Fibroblast of skin of right biceps (primary cell): ENCODE results near the gene KCNIP4.

Experiments used
- DNase-seq: peaks from one replicate; pipeline ENCODE4 v3.0.0-alpha.2; 2013

KCNIP4 gene

DNA sequence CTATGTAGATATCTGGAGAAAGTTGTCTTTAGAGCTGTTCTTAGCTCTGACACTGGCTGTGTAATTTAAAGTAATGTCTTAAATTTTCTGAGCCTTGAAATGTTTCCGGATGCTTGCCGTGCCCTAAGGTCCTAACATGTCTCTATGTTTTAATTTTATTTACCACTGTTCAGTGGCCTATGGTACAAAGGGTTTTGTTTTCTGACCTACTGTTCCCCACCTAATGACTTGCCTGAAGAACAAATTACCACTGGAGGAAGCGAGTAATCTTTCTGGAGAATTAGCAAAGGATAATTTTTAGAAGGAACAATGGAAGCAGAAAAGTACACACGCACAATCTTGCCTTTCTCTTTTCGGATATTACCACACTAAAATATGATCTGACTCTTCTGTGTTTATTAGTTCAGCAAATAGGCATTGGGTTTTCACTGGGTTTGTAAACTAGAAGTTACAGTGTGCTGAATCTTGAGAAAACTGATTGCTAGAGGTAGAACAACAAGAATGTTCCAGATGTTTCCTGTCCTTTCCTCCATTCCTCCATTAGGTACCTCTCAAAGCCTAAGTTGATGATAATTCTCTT is 812.4 kb downstream of the KCNIP4 start:
- no peak for DNase-seq

DNA sequence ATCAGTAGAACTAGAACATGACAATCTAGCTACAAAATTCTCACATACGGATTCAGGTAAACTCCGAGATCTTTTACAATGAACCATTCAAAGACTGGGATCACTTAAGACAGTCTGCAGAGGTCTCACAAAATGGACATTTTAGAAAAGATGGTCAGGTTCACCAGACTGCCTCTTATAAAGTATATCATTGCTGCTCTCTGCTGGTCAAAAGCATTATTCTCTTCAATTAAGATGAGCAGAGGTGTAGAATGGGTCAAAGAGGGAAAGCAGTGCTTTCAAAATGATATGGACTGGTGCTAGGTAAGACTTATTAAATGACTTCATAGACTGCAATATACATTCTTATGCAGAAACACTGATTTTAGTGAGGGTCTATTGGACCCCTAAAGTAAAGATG is 813.6 kb downstream of the KCNIP4 start:
- DNase-seq, result no peak

DNA sequence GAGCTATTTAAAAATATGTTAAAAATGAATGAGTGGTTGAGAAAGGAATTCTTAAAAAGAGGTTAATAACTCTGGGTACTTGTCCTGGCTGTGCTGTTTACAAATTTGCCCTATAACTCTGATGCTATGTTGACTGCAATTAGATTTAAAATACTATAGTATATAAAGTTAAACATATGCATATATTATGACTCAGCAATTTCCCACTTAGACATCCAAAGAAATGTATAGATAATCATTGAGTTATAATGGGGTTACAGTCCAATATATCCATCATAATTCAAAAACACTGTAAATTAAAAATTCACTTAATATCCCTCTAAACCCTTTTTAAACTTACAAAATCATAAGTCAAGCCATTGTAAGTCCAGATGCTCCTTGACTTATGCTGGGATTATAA is 818.0 kb downstream of the KCNIP4 start:
- DNase-seq, result no peak

DNA sequence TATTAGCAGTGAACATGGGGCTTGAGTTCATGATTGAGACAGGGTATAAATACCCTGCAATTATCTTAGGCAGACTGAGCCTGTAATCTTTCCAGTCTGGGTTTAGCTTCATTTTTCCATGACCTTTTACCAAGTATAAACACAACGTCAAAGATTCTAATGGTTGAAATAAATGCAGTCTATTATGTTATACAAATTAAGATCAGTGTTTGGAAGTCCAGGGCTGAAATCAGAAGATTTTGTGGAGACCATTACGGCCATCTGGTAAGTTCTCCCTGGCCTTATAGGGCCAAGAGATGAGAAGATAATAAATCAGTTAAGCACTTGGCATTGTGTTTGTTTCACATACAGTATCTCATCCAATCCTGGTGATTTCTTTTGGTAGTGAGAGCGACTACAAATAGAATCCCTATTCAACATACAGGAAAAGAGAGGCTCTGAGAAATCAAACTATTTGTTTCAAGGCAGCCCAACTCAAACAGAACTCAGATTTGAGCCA is 822.5 kb downstream of the KCNIP4 start:
- no peak for DNase-seq

DNA sequence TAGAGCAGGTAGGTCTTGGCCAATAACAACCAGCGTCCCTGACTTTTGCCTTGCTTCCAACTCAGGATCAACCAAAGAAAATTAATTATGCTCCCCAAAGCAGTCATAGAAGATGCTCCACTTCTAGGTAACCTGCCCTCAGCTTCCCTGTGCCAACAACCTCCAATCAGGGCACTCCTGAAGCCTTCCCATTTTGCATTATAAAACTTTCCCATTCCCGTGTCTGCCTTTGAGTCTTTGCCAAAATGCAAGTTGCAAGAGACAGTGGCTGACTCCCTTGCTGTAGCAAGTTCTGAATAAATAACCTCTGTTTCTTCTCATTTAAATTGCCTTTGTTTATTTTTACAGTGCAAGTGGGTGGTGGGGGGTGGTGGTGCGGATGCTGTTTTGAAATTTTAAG is 830.3 kb downstream of the KCNIP4 start:
- no peak for DNase-seq

DNA sequence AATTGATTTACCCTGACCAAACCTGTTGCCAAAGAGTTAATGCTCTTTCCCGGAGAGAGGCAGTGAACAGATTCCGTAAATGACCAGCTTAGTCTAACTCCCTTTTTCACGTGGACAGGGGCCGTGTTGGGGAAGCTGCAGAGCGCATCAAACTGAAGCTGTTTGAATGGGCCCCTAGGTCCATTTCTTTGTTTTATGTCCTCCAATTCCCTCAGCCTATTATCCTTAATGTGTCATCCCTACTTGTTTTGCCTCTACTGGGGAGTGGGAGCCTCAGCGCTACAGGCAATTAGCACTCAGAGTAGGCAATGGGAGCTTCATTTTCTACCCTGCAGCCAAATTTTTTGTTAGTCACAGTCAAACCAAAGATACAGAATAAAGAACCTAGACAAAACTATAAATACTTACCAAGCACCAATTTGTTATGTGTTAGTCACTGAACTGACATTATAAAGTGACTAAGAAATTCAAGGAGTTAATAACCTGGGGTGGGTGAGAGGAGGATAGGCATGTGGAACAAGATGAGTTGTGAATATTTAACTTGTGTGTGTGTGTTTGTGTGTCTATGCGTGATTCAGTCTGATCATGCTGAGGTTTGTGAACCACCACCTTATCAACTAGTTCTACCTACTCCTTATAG is 830.9 kb downstream of the KCNIP4 start:
- DNase-seq, result no peak

DNA sequence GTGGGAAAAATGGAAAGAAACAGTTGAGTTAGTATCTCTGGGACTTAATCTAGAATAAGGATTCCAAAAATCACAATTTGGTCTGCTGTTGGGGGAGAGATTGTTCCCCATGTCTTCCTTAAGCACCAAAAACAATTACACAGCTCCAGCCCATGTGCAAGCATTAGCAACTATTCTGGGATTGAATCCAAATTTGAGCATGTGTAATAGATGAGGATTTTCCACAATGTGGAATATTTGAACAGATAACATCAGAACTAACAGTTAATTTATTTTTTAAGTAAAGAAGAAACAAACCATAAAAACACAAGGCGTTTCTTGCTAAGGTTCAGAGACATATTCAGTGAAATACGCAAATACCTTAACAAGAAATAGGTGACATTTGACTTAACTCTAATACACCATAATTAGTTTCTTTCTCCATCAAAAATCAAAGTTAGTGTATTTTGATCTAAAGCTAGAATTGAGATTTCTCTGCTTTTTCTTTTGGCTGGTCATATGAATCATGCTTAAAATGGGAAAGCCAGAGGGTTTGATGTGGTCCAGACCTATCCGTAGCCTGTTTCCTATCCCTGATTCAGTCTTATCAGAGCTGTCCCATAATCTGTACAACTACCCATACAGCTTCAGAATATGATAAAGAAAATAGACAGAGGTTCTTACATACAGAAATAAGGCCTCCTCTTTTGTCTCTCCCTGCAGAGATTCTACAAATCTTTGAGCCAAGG is 834.9 kb downstream of the KCNIP4 start:
- peak; percentile 32 for DNase-seq

DNA sequence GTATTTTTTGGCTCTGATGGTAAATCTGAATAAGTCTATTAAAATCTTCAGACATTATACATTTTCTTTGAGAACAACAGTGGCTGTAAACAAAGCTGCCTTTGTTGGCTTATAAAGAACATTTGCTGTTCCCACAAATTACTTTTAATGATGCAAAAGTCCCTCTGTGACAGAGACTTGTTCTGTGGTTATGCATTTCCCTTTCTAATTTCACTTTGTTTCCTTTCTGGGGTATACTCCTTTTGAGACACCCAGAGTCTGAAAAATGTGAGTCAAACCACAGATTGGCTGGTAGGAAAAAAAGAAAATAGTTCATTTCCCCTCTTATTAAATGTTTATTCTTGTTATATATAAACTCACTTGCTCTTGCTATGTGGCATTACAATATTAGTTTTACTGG is 845.9 kb downstream of the KCNIP4 start:
- no peak for DNase-seq

DNA sequence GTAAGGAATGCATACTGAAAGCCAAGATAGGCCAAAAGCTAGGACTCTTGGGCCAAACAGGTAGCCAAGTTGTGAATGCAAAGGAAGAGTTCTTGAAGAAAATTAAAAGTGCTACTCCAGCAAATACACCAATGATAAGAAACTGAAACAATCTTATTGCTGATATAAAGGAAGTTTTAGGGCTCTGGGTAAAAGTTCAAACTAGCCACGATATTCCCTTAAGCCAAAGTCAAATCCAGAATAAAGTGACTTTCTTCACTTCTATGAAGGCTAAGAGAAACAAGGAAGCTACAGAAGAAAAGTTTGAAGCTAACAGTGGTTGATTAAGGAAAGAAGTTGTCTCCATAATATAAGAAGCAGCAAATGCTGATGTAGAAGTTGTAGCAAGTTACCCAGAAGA is 850.7 kb downstream of the KCNIP4 start:
- DNase-seq, result no peak

DNA sequence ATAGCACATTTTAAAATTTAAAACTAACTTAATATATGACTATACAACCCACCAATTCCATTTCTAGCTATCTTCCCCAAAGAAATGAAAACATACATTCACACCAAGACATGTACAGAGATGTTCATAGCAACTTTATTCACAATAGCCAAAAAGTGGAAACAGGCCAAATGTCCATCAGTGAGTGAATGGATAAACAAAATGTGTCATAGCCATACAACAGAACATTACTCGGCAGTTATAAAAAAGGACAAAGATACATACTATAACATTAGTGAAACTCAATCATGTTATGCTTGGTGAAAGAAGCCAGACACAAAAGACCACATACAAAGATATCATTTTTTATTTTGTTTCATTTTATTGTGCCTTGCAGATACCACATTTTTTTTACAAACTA is 851.5 kb downstream of the KCNIP4 start:
- no peak for DNase-seq

DNA sequence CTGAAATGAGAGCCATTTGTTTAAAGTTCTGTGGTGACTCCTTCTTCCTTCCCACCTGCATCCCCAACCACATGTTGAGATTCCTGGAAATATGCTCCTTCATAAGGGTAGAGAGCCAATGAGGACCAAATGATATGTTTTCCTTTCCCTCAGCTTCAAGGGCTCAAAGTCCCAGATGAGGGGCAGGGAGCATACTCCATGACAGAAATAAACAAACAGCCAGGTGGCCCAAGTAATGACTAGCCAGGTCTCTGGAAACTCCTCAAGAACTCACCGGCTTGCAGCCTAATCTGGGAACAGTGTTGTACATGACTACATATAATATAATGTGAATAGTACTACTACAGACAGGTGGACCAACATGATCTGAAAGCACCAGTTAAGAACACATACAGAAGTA is 856.0 kb downstream of the KCNIP4 start:
- DNase-seq, result no peak

DNA sequence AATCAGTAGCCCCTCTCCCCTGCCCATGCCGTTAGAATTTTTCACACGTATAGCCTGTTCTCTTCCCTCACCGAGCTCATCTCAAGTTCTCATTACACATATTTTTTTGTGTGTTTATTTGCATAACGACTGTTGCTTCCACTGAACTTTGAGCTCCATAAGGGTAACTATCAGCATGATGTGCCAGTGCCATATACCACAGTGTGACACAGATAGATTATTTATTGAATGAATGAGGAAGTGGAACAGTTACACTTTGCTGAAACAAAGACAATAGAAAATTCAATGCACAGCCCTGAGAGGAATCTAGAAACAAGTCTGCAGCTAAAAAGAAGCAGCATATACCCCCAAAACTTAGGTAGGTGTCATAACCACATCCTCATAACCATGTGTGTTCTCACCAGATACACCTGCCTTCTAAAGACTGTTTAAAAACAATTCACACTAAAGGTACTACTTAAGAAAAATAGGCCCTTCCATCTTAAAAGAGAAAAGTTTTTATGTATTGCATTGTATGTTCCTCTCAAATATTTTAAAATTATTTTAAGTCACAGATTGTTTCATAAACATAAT is 858.4 kb downstream of the KCNIP4 start:
- no peak for DNase-seq

DNA sequence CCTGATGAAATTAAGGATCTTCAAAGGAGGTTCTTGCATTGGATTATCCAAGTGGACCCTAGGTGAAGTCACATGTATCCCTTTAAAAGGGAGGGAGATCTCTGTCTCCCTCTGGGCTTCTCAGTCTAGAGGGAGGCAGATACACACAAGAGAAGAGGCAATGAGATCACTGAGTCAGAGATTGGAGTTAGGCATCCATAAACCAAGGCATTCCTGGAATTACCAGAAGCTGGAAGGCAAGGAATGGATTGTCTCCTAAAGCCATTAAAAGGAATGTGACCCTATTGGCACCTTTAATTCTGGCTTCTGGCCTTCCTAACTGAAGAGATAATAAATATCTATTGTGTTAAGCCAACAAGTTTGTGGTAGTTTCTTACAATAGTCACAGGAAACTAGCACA is 865.2 kb downstream of the KCNIP4 start:
- no peak for DNase-seq

DNA sequence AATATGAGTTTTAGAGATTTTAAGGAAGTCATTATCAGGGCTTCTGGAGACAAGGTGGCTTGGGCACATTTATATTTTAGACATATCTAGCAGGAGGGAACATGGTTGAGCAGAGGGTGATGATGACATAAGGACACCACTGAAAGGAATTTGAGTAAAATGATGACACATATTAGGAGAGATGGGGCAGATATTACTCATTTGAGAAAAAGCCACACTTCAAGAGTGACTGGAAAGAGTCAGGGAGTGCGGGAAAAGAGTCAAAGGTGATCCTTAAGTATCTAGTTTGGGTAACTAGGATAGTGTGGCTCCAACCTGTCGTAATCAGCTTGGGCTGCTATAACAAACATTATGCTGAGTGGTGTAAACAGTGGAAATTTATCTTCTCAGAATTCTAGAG is 870.6 kb downstream of the KCNIP4 start:
- DNase-seq, result no peak

DNA sequence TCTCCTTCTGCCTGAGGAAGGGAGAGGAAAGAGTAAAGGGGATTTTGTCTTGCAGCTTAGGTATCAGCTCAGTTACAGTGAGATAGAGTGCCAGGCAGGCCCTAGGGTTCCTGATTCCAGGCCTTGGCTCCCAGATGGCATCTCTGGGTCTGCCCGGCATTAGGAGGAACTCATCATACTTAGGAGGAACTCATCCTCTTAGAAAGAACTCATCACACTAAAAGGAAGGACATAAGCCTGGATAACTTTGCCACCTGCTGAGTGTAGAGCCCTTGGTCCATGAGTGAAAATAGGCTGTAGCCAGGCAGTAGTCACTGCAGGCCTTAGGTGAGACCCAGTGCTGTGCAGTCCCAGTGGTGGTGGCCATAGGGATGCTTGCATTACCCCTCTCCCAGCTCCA is 881.2 kb downstream of the KCNIP4 start:
- DNase-seq, result no peak

DNA sequence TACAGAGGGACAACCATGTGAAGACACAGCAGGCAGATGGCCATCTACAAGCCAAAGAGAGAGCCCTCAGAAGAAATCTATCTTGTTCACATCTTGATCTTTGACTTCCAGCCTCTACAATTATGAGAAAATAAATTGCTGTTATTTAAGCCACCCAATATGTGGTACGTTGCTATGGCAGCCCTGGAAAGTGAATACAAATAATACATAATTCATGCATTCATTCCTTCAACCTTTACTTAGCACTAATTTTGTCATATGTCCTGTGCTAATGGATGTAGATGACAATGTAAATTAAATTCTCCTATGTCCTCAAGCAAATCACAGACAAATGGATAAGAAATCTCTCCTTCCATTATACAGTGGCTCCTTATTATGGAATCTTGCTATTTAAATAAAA is 886.7 kb downstream of the KCNIP4 start:
- DNase-seq, result no peak

DNA sequence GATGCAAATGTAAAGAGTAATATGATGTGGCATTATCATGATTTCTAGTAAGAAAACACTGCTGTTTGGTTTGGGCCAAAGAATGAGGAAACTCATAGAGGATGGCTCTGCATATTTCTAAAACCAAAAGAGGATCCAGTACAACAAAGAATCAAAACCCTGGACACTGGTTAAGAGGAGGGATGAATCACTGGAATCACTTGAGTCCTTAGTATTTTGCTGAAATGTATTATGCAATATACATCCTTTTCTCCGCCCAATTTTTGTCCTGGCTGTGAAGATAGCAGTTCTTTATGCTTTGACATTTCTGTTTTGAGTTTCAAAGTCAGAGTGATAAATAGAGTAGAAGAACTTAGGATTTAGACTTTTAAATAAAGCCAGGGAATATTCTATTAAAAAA is 902.4 kb downstream of the KCNIP4 start:
- DNase-seq, result no peak

DNA sequence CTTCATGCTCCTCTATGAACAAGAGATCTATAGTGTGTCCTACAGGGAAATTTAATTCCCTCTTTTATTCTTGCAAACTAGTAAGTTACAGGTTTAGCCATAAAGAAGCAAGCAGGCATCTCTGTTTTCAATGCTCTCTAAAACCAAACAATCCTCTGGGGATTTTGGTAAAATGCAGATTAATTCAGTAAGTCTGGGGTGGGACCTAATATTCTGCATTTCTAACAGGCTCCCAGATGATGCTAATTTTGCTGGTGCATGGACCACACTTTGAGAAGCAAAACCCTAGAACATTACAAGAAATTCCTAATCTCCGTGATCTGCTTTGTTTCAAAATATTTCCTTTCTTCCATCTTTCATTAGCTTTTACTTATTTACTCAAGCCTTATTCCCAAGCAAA is 903.5 kb downstream of the KCNIP4 start:
- DNase-seq, result no peak

DNA sequence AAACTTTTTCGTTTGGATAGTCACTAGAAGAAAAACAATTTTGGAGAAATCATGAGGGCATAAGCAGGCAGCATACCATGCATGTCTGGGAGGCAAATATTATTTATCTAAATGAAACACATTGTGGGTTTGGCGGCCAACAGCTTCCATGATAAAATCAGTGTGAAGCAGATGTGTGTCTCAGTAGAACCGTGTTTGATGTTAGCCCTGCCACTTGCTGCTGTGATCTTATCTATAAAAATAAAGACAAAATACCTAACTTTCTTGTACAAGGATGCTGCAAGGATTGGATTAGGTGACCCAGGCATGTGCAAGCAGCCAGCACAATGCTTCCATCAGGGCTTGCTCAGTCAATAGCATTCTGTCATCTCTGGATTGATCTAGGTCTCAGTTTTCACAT is 906.9 kb downstream of the KCNIP4 start:
- no peak for DNase-seq

DNA sequence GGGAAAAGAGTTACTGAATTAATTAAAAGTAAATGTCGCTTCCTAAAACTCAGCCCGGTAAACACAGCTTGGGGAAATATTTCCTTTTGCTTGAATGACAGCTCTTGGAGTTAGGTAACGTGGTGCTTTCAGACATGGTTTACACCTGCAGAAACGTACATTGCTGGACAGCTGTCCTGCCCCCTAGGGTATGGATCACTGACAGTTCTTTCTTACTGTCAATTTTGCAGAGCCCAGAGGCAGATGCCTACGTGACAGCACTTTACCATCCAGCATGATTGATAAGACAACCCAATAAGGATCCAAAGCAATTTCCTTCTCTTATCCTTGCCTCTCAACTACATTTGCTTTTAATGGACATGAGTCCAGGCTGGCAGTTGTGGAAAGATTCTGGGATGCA is 913.8 kb downstream of the KCNIP4 start:
- no peak for DNase-seq

DNA sequence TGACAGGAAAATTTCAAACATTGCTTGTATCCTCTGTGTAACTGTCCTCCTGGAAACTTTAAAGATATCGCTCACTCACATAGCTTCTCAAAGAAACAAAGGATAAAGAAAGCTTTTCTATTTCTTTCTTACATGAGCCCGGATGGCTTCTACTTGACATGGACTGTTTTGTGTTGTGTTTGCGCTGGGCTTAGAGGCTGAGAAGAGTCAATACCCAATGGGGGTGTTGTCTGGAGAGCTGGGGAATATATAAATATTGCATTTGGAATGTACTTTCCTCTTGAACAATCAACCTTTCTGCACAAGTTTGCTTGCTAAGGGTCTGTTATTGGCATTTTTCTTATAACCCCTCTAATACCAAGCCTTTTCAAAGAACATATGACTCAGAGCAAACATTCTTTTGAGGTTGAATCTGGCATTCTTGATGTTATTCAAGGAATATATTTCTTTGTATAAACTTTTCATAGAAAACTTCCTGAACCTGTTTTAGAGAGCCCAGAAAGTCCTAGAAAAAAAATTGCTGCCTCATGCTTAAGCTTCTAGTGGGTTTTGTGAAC is 916.4 kb downstream of the KCNIP4 start:
- DNase-seq, result no peak

DNA sequence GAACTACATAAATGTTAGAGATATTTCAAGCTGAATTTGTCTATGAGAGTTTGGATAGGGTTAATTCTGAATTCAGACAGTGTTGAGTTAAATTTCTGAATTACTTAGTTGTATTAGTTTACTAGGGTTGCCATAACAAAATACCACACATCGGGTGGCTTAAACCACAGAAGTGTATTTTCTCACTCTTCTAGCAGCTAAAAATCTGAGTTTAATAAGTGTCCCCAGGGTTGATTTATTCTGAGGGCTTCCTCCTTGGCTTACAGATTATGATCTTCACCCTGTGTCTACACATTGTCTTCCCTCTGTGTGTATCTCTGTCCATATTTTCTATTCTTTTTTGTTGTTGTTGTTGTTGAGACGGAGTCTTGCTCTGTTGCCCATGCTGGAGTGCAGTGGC is 929.8 kb downstream of the KCNIP4 start:
- DNase-seq, result no peak

DNA sequence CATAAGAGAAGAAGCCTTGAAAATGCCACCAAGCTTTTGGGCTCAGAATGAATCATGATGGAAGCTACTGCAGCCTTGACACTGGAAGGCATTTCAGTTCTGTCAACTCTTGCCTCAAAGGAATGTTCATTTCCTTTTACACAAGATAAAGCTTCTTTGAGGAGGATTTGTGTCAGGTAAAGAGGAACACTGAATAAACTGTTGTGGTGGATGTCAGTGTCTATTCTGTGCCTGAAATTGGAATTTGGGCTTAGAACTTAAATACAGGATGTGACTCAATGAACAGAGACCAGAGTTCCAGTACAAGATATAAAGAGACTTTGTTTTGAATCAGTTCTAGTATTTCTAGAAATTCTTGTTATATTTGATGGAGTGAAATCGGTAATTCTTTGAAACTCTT is 935.1 kb downstream of the KCNIP4 start:
- no peak for DNase-seq

DNA sequence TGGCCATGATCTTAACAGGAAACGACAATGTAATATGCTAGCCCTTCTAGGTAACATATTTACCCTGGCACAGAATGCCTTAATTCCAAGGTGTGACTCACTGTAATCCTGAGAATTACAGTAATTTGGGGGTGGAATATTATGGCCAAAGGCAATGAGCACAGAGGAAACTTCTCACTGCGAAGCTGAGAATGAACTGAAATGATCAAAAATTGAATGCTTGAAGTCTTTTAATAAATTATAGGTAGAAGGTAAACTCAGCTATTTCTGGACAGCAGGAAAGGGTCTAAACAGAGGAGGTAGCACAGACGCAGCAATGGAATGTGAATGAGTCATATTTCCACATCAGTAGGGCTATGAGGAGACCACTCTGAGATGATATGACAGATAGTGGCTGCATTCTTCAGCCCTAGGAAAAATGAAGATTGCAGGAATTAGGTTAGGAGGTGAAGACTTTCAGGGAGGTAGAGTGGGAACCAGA is 935.7 kb downstream of the KCNIP4 start:
- peak; percentile 30 for DNase-seq
